HuH-7.5 (cell line): ENCODE results near the gene EHBP1.
"Not testable (repeated sequence)": the region's sequence is repeated elsewhere in the genome, so short reads cannot be mapped to it uniquely, and the experiment has no call there.

Source experiments
- DNase-seq: peaks from one replicate; pipeline ENCODE4 v3.0.0; 2011; ENCODE audit warnings: low spot score

Gene EHBP1

GRCh38 chr2:63019686-63020085 is 314.2 kb downstream of the EHBP1 start:
- DNase-seq: not testable (repeated sequence)

- DNase-seq: no peak
These were observed 317.9 kb downstream of the EHBP1 start for GRCh38 chr2:63023444-63023843.

- DNase-seq: no peak
These were observed 321.7 kb downstream of the EHBP1 start for GRCh38 chr2:63027220-63027619.

- DNase-seq: no peak
These were observed 323.5 kb downstream of the EHBP1 start for GRCh38 chr2:63029058-63029457.

GRCh38 chr2:63034526-63034925 is 329.0 kb downstream of the EHBP1 start:
- no peak for DNase-seq

- DNase-seq: no peak
These were observed 329.7 kb downstream of the EHBP1 start for GRCh38 chr2:63035169-63035568.

GRCh38 chr2:63035660-63036059 is 330.1 kb downstream of the EHBP1 start:
- DNase-seq: no peak

- no peak for DNase-seq
These were observed 332.5 kb downstream of the EHBP1 start for GRCh38 chr2:63038034-63038433.

- no peak for DNase-seq
These were observed 335.1 kb downstream of the EHBP1 start for GRCh38 chr2:63040586-63040985.

GRCh38 chr2:63041592-63041991 is 336.1 kb downstream of the EHBP1 start:
- no peak for DNase-seq

- no peak for DNase-seq
These were observed 339.1 kb downstream of the EHBP1 start for GRCh38 chr2:63044362-63045327.

GRCh38 chr2:63046552-63046951 is 341.0 kb downstream of the EHBP1 start:
- DNase-seq: no peak

- DNase-seq: no peak
These were observed 341.4 kb downstream of the EHBP1 start for GRCh38 chr2:63046961-63047320.

GRCh38 chr2:63047321-63048279 is 342.1 kb downstream of the EHBP1 start:
- DNase-seq: no peak

- DNase-seq: no peak
These were observed 343.1 kb downstream of the EHBP1 start for GRCh38 chr2:63048367-63049171.

GRCh38 chr2:63049211-63049969 is 343.9 kb downstream of the EHBP1 start:
- DNase-seq: no peak

- no peak for DNase-seq
These were observed 344.4 kb downstream of the EHBP1 start for GRCh38 chr2:63049970-63050333.

GRCh38 chr2:63050334-63051041 is 345.0 kb downstream of the EHBP1 start, which contains the start of gene OTX1:
Gene OTX1 (plus strand): TSS chr2:63050830. CDS start chr2:63052991, 2,161 bp downstream.
- DNase-seq: peak; percentile 99

- peak; percentile 66 for DNase-seq
These were observed 345.7 kb downstream of the EHBP1 start for GRCh38 chr2:63051042-63051794.
